ENCODE measurements around the gene TNS3.
A peak's percentile ranks its signal among the peaks of the same experiment; 100 is the strongest.

TNS3 gene

DNA sequence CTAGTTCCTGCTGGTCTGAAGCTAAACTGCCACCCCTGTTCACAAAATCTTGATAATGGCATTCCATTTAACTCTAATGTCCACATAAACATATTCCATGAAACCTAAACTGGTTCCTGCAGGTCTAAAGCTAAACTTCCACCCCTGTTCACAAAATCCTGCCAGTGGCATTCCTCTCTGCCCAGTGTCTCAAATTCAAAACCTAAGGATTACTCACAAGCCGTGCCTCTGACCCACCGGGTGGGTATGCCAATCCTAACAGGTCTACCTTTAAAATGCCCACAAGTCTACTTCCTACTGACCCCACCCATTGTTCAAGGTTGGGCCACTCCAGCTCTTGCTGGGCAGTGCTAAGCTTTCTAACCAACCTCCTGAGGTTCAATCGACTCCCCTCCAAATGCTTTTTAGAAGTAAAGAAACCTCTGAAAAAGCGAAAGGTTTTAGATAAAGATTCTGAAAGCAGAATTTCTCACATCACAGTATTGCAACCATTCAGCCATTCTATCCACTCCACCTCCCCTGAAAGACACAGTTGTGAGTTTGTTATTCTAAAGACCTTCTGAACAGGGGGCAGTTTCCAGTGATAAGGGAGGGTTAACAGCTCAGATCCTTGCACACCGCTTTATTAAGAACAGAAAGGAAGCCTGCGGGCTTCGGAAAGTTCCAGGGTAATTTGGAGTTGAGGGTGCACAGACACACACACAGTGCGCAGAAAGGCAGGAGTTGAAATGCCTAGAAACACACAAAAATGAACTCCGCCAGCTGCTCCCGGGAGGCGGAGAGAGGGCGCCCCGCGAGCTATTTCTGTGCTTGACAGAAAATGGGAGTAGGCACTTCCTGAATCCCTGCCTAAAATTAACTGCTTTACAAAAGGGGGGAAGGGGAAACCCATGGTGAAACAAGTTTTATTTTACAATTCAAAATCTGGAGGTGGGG, 87.7 kb downstream of the TNS3 start:
- TF ChIP-seq POLR2A (IDR thresholded peaks at IDR 0.05; ENCODE audit: low read length) (no peak), GATA1 (IDR thresholded peaks at IDR 0.05; ENCODE audit: low read depth, low read length) (no peak)
- DNase-seq = no peak

DNA sequence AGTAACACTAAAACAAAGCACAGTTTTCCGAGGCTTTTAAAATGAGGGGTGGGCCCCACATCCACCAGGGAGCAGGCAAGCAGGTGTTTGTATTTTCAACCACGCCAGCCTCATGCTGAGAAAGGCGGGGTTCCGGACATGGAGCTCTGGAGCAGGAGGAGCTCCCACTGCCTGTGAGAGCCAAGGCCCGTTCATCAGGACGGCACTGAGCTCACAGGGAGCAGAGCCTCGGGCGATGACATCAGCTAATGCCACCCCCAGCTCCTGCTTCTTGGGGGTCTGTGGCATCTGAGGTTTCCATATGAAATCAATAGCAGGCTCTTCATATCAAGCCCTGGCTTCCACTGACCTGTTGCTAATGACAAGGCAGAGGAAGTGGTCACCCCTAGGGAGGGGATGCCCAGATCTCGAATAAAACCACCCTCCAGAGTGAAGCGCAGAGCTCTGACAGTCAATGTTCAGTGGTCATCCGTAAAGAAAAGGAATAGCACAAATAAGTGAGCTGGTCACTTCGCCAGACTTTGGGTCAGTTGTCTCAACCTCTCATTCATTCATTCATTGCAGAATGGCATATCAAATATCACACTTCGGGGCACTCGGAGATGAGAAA, 89.1 kb downstream of the TNS3 start:
- no peak for DNase-seq
- TF ChIP-seq GATA1 (IDR thresholded peaks at IDR 0.05; ENCODE audit: low read depth, low read length) = no peak
- no peak for TF ChIP-seq POLR2A (IDR thresholded peaks at IDR 0.05; ENCODE audit: low read length)

DNA sequence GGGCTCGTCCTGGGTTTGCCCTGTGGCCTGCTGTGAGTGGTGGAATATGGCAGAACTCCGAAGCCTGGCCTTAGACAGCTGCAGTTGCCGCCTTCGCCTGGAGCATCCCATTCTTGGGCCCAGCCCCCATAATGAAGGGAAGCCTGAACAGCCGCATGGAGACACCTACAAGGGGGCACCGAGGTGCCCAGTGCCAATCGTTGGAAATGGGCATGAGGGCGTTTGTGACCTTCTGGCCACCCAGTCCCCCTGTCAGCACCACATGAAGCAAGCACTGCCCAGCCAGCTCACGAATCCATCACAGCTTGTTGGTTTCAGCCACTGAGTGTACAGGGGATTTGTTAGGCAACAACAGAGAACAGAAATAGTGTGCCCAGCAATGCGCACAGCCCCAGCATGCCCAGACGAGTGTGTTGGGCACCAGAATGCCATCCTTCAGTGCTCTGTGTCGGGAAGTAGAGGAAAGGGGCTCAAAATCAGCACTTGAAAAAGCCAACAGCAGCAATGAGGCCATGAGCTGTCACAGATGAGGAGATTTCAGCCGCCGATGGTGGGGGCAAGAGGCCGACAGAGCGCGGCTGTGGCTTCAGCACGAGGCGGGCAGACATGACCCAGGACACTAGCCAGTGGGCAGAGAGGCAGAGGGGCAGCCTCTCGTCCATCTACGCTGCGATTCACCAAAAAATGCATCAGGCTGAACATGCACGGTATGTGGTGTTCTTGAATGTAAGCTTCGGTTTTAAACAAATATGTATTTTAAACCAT, 91.2 kb downstream of the TNS3 start:
- no peak for DNase-seq
- no peak for TF ChIP-seq POLR2A (IDR thresholded peaks at IDR 0.05; ENCODE audit: low read length)
- TF ChIP-seq GATA1 (IDR thresholded peaks at IDR 0.05; ENCODE audit: low read depth, low read length) = no peak

DNA sequence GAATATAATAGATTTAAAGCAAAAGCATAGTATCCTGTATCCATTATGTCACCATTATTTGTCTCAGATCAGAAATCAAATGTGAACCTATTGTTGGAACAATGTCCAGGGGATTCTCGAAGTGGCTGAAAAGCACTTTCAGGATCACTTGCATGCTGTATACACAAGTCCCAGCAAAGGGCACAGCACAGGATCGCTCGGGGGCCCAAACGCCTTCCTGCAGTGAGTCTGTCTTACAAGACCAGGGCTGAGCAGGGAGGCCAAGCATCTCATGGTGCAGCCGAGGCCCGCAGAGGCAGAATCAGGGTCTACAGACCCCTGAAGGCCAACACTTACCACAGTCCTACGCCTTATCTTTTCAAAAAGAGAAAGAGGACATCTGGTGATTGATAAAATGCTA, 92.3 kb downstream of the TNS3 start:
- TF ChIP-seq POLR2A (IDR thresholded peaks at IDR 0.05; ENCODE audit: low read length) (no peak), GATA1 (IDR thresholded peaks at IDR 0.05; ENCODE audit: low read depth, low read length) (no peak)
- DNase-seq = no peak

DNA sequence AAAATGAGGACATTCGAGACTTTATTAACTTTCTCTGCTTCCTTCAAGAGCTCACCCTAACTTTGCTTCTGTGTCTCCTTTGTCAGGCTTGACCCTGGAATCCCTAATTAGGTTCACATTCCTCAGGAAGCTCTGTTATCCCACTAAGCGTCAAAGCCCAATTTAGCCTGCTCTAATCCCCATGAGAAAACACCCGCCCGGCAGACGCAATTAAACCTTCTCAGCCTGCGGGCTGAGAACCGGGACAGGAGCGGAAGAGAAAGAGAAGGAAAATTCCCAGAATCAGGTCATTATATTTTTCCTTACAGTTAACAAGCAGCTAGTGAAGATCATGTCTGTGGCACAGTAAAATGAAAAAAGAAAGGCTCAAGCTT, 93.0 kb downstream of the TNS3 start:
- TF ChIP-seq GATA1 (IDR thresholded peaks at IDR 0.05; ENCODE audit: low read depth, low read length) (no peak), POLR2A (IDR thresholded peaks at IDR 0.05; ENCODE audit: low read length) (no peak)

DNA sequence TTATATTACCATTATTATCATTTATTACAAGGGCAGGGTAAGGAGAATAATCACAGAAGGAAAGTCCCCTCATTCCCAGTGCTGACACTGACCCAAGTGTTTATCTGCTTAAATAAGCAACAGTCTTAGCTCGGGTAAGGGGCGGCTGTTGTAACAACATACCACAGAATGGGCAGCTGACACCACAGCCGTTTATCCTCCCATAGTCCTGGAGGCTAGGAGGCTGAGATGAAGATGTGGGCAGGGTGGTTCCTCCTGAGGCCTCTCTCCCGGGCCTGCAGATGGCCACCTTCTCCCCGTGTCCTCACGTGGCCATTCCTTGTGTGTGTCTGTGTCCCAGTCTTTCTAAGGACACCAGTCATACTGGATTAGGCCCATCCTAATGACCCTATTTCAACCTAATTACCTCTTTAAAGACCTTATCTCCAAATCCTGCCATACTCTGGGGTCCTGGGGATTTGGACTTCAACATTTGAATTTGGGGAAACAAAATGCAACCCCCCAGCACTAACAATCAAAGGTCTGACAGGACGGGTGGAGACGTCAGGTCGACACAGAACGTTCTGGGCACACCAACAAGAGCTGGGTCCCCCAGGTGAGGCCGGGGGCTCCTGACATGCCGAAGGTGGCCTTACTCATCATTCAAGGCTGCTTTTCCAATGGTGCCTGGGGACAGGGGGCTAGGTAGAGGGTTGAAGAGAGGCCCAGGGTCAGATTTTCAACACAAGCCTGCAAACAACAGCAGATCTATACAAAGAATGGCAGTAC, 93.5 kb downstream of the TNS3 start:
- TF ChIP-seq POLR2A (IDR thresholded peaks at IDR 0.05; ENCODE audit: low read length) (no peak), GATA1 (IDR thresholded peaks at IDR 0.05; ENCODE audit: low read depth, low read length) (no peak)
- no peak for DNase-seq

More for the DNA sequence above, 93.0 kb downstream of the TNS3 start:
- no peak for DNase-seq

DNA sequence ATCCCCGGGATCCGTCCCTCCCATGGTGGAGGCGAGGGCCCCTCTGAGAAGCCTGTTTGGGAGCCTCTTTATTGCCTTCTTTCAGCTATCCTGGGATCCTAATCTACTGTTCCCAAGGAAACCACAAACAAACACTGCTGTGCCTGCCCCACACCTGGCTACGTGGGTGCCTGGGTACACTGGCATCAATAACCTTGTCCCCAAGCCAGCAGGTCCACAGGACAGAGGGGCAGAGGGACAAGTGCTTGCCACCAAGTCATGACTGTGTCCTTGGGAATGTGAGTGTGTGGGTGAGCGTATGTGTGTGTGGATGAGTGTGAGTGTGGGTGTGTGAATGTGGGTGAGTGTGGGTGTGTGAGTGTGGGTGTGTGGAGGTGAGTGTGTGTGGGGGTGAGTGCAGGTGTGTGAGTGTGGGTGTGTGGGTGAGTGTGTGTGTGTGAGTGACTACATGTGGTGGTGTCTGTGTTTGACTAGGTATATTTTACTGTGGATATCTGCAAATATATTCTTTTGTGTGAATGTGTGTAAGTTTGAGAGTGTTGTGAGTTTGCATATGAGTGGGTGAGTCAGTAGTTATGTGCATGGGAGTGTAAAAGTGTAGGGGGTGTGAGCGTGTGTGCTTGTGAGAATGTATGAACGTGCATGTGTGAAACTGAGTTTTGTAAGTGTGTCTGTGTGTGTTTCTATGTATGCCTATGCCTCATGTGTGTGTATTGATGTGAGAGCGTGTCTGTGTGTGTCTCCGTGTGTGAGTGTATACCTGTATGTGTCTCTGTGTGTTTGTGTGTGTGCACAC, 96.1 kb downstream of the TNS3 start:
- no peak for TF ChIP-seq GATA1 (IDR thresholded peaks at IDR 0.05; ENCODE audit: low read depth, low read length)
- TF ChIP-seq POLR2A (IDR thresholded peaks at IDR 0.05; ENCODE audit: low read length) = no peak
- DNase-seq = no peak

DNA sequence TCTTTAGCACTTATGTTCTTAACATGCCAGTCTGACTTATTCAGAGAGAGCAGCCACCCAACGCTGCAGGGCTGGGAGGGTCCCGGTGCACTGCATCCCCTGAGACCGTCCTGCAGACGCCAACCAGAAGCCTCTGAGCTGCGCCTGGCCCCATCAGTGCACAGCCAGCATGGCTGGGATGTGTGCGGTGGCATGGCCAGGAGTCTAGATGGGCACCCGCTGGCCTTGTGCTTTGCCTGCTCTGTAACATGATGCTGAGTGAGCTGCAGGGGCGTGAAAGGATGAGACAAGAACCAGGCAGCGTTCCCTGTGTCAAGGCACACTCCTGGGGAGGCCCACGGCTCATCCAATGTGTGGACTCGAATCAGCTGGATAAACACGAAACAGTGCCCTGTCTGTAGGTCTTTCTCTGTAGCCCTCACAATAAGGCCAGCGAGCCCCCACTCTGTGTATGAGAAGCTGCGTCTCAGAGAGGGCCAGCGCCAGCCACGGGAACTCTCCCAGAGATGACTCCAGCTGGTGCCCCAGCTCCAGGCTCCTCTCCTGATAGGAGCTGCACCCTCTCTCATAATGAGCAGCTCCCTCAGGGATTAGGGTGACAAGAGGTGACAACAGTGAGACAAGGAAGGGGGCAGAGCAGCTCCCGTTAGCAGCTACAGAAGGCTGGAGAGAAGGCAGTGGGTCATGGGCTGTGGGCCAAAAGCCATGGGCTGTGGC, 96.8 kb downstream of the TNS3 start:
- DNase-seq = no peak
- TF ChIP-seq POLR2A (IDR thresholded peaks at IDR 0.05; ENCODE audit: low read length) = no peak
- no peak for TF ChIP-seq GATA1 (IDR thresholded peaks at IDR 0.05; ENCODE audit: low read depth, low read length)

DNA sequence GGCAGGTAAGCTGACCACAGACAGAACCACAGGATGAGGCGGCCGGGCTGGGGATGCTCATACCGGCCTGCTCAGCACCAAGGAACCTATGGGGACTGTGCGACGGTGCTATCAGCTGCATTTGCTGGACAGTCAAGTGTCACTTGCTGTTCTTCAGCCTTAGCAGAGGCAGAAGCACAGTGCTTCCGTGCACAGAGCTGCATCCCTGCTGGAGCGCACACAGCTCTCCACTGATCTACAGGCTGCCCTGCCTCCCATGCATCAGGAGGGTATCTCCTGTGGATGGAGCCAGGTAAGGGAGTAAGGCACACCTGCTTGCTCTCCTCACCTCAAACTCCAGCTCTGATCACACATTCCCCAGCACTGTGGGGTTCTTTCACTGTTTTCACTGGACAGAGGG, 97.5 kb downstream of the TNS3 start:
- no peak for DNase-seq
- no peak for TF ChIP-seq GATA1 (IDR thresholded peaks at IDR 0.05; ENCODE audit: low read depth, low read length)
- TF ChIP-seq POLR2A (IDR thresholded peaks at IDR 0.05; ENCODE audit: low read length) = no peak

DNA sequence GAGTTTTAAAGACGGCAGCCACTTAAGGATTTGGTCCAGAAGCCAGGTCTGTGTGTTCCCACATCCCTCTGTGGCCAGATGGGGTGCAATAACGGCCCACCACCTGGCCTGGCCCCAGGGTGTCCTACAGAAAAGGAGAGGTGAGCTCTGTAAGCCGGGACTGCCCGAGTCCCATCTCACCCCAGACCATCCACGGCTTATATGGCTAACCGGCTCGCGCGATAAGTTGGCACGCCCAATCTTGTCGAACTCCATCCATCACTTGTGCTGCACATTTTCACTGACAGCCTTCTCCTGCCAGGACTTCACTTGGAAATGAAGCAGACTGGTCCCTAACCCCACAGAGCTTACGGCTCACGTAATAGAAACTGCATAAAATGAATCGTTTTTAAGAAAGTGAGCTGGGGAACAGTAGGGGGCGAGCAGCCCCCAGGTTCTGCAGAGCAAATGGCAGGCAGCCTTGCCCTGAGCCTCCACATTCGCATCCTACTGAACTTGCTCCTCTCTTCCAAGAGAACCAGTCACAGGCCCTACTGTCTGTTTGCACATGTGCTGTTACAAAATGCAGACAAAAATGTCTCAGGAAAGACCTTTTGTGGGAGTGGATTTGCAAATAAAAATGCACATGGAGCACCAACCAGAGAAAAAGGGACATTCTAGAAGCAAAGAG, 98.2 kb downstream of the TNS3 start:
- DNase-seq = peak; percentile 17 to 21

DNA sequence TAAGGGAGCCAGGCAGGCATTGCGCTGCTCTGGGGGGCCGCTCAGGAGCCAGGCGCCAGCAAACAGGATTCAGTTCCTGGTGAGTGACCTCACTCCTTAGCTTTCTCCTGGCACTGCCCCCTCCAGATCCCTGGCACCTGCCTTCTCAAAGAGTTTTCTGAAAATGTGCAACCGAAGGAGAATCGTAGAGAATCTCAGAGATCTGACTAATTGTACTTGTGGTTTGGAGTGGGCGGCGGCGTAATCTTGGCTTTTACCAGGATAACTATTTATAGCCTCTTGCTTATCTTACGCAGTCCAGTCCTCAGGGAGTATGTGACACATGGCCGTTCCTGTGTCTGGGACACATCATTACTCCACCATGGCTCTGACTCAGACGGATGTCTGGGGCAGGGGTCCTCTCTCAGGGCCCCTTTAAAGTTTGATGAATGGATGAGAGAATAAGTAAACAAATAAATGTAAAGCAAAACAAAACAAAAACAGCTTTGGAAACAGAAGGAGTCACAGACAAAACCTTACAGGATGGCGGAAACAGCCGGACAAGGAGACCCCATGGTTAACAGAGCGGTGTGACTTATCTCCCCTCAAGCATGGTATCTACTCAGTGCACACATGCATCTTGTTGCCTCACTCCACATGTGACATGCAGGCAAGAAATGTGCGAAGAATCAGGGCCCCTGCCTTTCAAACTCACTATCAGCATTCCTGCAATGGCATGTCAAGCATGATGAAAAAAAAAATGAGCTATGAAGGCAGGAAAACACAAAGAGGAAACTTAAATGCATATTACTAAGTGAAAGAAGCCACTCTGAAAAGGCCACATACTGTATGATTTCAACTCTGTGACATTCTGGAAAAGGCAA, 99.7 kb downstream of the TNS3 start:
- DNase-seq = peak; percentile 74 to 79
- no peak for TF ChIP-seq POLR2A (IDR thresholded peaks at IDR 0.05; ENCODE audit: low read length)
- TF ChIP-seq GATA1 (IDR thresholded peaks at IDR 0.05; ENCODE audit: low read depth, low read length) = no peak

More for the DNA sequence above, 98.2 kb downstream of the TNS3 start:
- TF ChIP-seq POLR2A (IDR thresholded peaks at IDR 0.05; ENCODE audit: low read length) (no peak), GATA1 (IDR thresholded peaks at IDR 0.05; ENCODE audit: low read depth, low read length) (no peak)
